ENCODE data around the gene HS3ST1.

HS3ST1 gene

DNA sequence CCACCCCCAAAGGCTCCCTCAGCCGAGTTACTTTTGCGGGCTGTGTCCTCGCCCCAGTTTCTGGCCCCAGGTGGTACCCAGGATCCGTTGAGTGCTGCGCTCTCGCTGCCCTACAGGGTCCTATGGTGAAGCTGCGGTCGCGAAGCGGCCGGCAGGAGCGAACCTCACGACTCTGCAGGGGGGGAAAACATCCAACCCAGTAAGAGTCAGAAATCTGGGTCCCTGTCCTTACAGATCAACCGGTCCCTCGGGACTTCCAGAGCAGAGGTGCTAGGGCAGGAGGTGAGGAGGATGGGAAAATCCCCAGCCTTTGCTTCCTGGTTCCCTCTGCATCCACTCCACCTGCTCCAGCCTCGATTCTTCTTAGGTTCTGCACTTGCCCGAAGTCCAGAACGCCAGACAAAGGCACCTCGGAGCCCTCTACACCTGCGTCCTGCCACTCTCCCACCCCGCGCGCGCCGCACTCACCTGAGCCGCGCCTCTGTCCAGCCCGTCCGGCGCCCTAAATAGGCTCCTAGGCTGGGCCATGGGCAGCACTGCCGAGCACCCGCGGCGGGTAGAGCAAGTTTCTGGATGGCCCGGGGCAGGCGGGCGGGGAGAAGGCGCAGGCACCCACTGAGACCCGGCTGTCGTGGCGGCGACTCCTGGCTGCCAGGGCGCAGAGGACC, at the start of gene HS3ST1:
TSS of gene HS3ST1 (minus strand) at position 664 of the 668 bp plus-strand sequence. CDS start 28,889 bp downstream, outside the sequence.
- DNase-seq (ENCODE audit: low spot score) = no peak

DNA sequence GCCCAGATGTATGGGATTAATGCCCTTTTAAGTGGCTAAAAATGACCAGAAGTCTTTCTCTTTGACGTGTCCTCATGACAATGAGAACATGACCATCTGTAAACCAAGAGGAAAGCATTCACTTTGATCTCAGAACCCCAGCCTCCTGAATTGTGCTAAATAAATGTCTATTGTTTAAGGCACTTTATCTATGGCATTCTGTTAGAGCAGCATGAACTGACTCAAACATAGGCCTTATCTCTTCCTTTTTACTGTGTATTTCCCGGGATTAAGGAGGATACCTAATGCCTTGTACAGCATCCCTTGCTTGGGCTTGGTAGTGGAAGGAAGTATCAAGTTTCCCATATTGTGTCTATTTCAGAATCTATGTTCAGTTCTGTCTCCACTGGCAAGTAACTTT, 47.2 kb upstream of the HS3ST1 start:
- DNase-seq (ENCODE audit: low spot score) = no peak

DNA sequence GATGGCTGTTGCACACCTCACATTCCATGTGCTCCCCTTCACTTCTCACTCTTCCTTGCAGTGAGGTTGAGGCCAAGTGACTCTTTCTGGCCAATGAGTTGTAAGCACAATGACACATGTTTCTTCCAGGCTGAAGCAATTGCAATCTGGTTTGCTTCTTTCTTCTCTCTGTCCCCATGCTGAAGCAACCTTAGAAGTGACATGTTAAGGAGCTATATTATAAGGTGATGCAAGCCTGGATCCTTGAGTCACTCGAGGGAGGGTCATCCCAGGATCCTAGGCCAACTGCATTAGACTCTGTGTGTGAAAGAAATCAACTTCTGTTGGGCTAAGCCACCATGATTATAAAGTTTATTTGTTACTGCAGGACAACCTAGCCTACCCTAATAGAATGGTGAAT, 45.5 kb upstream of the HS3ST1 start:
- no peak for DNase-seq (ENCODE audit: low spot score)

DNA sequence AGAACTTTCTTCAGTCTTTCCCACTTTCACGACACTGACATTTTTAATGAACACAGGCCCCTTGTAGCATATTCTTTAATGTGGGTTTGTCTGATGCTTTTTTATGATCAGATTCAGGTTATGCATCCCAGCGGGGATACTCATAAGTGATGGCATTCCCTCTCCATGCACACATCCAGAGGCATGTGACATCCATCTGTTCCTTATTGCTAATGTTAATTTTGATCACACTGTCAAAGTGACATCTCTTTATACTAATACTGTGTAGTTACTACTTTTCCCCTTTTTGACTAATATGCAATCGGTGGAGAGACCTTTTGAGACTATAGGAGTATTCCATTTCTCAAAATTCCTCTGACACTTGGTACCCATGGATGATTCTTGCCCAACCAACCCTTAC, 43.8 kb upstream of the HS3ST1 start:
- no peak for DNase-seq (ENCODE audit: low spot score)

DNA sequence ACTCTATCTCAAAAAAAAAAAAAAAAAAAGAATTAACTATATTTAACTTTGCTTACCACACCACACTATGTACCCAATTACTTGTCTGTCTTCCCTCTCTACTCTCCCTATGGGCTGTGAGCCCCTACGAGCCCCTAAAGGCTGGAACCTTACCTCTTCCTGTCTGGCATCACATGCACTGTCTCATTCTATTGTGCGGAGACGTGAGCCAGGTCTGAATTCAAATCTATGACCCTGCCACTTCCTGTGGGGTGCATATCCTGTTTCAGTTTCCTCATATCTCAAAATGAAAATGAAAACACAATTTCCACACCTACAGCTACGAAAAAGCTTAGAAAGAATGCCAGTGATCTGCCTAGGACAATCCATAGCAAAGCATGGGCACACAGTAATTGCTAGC, 42.9 kb upstream of the HS3ST1 start:
- DNase-seq (ENCODE audit: low spot score) = peak; percentile 78

DNA sequence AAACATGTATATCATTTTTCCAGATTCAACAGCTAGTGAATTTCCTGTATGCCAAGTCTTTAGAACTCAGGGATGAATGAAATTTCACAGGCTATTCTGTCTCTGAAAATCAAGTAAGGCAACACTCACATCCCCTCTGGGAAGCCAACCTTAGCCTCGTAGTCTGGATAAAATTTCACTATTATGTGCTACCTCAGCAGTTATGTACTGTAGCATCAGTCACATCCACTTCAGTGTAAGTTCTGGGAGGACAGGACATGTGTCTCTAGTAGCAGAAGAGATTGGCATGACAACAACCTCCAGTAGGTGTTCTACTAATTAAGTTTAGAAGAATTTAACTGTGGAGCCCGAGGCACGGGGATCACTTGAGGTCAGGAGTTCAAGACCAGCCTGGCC, 42.4 kb upstream of the HS3ST1 start:
- DNase-seq (ENCODE audit: low spot score) = no peak

DNA sequence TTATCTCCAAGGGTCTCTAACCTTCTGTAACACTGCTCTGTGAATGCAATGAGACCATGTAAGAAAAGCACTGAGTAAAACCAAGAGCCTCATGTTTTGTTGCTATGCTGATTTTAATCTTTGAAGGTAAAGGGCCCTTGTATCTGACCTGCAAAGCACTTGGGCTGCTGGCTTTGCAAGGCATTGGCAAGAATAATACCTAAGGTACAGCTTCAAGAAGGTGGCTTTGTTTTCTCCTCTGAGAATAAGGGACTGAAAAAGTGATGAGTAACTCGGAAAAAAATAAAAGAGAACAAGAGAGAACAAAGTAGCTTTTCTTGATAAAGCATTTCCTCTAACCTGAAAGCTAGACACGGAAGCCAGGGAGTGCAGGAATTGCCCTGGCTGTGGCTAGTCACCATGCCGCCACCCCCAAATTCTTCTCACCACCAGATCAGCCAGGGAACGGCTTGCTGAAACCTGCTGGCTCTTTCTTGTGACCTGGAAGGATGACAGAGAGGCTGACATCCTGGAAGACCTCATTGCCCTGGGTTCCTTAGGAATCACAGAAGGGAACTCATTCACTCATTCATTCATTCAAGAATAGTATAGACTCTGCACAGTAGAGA, 41.8 kb upstream of the HS3ST1 start:
- DNase-seq (ENCODE audit: low spot score) = peak; percentile 35

DNA sequence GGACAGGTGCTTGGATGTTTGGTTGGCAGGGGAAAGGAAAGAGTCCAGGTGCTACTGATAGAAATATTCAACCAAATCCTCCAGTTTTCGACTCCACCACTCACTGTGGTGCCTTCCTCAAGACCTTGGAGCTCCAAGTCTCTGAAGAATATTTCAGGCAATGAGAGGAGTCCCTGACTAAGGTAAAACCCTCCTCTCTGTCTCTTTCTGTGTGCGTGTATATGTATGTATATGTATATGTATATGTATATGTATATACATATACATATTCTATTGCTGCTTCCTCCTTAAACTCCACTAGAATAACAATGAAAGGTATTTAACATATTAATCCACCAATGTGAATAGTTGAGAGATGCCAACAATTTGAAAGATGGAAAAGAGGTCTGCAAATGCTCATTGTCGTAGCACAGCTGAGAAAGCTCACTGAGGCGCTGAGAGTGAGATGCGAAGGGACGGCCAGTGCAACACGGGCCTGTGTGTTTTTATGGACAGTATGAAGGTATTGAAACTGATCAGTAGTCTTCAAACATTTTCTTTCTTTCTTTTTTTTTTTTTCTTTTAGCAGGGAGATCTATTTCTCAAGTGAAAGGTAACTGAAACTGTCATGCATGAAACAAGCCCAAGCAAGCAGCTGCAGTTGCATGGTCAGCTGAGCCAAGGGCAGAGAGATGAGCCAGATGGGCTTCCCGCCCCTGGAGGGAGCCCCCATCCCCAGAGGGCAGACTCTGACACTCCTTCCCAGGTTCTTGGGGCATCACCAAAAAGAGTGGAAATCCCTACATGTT, 41.1 kb upstream of the HS3ST1 start:
- DNase-seq (ENCODE audit: low spot score) = no peak

DNA sequence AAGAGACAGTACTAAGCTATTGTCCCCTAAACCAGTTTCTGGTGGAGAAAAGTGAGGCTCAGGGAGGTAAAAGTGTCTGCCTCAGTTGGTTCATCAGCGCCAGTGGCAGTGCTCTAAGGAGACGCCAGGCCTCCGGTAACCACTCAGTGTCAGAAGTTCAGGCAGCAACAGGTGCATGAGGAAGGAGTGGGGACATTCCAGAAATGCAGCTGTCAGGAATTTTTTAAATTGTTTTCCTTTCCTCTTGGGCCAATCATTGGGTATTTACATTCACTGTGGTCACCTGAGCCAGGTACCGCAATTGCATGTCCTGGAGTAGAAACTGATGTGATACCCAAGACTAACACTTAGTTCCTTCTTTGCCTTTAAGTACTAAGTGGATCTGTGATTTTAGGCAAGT, 40.2 kb upstream of the HS3ST1 start:
- DNase-seq (ENCODE audit: low spot score) = no peak

DNA sequence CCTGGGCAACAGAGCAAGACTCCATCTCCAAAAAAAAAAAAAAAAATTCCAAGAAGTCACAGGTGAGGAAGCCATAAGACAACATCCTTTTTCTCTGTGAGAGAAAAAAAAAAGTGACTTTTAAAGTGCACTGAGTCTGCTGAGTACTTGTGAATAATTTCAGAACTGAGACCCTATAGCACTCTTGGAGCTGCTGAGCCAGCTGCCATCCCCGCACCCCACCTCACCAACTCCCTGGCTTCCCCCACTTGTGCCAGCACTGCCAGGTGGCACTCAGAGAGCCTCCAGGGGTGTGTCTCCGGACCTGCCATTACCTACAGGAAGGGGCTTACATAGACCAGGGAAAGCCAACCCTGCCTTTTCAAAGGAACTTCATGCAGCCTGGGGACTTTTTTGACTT, 39.2 kb upstream of the HS3ST1 start:
- no peak for DNase-seq (ENCODE audit: low spot score)

DNA sequence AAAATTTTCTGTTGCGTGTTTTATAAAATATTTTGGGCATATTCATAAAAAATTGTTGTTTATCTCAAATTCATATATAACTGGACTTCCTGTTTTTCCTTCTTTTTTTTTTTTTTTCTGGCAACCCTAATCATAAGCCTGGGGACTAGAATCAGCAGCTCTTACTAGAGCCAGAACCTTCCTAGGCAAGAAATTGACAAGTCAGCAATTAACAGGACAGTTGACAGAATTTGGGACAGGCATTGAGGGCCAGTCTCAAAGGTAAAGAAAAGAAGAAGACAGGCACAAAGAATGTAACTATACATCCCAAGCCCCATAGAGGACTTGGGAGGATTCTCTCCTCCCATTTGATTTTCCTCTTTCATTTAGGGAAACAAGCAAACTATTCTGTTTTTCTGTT, 35.0 kb upstream of the HS3ST1 start:
- no peak for DNase-seq (ENCODE audit: low spot score)

DNA sequence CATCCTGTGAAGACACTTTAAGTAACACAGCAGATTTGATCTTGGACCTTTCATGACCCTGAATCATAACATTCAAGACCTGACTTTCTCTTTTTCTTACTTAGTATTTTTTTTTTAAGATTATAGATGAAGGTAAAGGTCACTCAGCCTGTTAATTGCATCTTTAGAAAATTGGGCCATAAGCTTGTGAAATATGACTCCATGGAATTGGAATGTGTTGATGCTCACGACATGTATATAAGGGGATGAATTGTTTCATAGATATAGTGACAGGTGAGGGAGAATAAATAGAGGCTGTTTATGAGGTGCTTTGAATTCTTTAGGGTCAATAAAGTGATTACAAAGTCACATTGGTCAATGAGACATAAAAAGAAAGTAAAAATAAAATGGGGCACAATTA, 27.7 kb upstream of the HS3ST1 start:
- no peak for DNase-seq (ENCODE audit: low spot score)

DNA sequence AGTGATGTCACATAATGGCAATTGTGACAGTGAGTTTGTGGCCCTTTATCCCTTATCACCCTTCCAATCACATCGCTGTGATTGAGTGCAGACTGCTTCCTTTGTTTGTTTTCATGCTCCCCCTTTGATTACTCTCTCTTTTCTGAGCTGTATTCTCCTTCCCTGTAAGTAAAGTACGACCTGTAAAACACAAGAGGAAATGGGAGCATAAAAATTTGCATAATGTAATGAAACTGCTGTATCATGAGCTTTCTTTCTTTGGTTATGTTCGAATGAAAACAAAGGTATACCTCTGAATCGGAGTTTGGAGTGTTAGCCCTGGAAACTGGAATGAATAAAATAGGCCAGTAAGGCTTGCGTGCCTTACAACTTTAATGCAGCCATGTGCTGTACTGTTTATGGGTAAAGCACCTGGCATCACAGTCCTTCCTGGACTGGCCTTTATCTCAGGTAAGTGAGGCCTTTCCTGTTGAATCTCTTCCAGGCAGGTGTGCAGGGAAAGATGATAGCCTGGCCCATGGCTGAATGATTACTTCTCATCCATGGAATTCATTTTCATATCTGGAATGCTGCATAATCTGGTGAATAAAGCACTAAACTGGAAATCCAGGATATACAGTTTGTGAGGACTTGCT, 26.6 kb upstream of the HS3ST1 start:
- no peak for DNase-seq (ENCODE audit: low spot score)

DNA sequence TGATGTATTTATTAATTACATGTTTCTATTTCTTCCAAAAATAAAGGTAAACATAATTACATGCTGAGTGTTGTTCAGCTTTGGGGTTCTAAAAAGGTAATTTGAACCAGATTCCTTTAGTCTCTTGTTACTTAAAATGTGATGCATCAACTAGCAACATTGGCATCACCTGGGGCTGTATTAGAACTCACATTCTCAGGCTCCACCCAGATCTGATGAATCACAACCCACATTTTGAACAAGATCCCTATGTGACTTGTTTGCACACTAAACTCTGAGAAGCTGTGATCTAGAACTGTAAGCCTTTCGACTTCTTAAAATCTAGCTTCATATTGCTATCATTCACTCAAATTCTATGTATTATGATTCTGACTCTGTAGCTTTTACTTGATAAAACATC, 23.0 kb upstream of the HS3ST1 start:
- no peak for DNase-seq (ENCODE audit: low spot score)

DNA sequence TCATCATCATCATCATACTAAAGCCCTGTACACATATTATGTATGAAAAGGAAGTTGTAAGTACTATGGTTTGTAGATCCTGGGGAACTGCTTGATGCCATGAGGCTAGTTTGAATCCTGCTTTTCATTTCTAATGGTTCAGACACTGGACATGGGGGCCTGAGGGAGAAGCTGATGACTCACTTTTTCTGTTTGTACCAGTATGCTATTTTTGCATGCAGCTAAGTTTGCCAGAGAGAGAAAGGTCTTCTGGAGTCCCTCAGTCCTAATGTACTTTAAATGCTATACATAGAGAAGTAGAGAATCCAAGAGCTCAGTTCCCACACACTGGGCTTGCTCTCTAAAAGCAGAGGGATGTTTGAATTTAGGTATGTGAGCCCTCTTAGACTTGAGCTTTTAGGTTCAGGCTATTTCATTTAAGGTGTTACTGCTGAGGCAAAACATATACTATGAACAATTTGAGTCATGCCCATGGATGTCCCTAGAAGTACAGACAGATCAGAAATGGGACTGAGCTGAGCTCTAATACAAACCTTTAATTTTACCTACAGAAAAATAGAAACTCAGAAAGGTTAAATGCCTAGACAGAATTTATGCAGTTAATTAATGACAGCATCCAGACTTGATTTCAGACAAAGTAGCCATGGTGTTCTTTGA, 17.6 kb upstream of the HS3ST1 start:
- no peak for DNase-seq (ENCODE audit: low spot score)

DNA sequence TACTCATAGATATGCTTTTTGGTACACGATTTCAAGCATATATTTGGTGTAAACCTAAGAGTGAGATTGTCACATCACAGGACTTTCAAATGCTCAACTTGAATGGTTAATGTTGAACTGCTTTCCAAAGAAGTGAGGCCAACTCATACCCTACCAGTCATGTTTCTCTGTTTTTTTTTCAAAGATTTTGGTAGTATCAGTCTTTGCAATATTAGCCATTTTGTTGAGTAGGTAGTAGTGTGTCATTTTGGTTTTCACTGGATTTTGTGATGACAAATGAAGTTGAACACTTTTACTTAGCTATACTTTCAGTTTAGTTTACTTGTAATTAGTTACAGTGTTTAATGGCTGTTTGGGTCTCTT, 12.5 kb upstream of the HS3ST1 start:
- no peak for DNase-seq (ENCODE audit: low spot score)

DNA sequence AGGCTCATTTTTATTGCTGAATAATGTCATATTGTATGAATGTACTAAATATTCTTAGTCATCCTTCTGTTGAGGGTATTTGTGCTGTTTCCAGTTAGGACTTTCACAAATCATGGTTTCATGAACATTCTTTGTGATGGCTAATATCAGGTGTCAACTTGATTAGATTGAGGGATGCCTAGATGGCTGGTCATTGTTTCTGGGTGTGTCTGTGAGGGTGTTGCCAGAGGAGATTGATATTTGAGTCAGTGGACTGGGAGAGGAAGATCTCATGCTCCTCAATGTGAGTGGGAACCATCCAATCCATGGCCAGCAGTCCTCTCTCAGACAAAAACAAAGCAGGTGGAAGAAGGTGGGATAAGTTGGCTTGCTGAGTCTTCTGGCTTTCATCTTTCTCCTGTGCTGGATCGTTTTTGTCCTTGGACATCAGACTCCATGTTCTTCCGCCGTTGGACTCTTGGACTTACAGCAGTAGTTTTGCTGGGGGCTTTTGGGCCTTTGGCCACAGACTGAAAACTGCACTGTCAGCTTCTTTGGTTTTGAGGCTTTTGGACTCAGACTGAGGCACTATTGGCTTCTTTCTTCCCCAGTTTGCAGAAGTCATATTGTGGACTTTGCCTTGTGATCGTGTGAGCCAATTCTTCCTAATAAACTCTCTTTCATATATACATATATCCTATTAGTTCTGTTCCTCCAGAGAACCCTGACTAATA, 11.9 kb upstream of the HS3ST1 start:
- no peak for DNase-seq (ENCODE audit: low spot score)

DNA sequence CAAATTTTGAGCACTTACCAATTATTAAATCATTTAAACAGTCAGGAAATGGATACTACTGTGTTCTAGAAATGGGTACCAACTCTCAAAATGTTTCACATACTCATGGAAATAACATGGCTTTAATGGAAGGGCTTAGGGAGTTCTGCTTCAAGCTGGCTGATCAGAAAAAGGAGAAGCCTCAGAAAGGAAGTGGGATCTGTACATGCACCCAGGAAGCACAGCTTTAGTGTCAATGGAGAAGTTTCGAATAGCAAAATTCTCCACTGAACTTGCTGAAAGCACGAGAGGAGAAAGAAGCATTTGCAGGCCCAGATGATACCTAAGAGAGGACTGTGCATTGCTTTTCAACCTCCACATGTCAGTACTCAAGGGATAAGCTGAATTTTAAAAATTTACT, 11.1 kb upstream of the HS3ST1 start:
- no peak for DNase-seq (ENCODE audit: low spot score)

DNA sequence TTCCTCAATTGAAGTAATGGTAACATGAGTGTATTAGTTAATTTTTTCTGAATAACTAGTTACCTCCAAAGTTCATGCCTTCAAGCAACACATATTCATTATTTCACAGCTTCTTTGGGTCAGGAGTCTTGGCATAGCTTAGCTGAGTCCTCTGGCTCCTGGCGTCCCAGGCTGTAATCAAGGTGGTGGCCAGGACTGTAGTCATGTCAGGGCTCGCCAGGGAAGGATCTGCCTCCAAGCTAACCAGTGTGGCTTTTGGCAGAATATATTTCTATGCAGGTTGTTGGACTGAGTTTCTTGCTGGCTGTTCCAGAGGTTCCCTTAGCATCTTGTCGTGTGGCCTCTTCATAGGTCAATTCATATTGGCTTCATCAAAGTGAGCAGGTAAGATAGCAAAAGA, 10.0 kb upstream of the HS3ST1 start:
- no peak for DNase-seq (ENCODE audit: low spot score)

DNA sequence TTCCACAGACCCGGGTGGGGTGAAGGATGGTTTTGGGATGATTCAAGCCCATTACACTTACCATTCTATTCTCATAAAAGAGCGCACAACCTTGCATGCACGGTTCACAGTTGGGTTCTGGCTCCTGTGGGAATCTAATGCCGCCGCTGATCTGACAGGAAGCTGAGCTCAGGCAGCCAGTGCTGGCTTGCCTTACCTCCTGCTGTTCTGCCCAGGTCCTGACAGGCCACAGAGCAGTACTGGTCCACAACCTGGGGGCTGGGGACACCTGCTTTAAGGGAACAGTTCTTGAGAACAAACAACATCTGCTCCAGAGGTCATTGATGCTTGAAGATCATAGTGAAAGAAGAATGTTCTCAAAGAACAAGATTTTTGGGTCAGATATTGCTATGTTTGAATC, 8.0 kb upstream of the HS3ST1 start:
- DNase-seq (ENCODE audit: low spot score) = no peak

DNA sequence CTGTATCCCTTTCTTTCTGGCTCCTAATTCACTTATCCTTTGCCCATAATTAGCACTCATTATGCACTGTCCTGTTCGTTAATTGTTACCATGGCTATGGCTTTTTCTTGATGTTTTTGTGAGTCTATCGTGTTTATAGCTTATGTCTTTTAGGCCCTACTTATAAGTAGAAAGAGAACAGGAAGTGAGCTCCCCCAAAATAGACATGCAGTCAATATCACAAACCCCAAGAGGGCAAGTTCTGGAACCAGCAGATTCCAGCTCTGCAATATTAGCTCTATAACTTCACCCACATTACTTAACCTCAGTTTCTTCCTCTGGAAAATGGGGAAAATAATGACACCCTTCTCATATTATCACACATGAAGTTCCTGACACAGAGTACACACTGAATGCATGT, 7.4 kb upstream of the HS3ST1 start:
- DNase-seq (ENCODE audit: low spot score) = no peak

DNA sequence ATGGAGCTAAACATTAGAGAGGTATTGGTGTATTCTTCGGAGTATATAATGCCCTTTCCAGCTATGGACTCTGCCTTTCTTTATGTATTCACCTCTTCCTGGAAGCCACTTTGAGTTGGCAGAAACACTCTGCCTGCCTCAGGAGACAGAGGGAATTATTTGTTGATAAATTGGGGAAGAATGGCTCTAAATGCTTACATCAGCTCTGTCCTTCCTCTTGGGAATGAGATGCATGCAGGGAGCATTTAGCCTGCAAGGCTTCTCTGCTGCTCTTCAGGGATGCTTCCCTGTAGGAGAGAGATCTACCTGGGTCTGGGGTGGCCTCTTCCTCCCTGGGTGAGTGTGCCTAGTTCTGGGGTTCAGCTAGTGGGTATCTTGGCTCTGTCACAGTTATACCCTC, 6.9 kb upstream of the HS3ST1 start:
- DNase-seq (ENCODE audit: low spot score) = no peak
